T-helper 2 cell treated with Interferon-gamma antibody and Interleukin-4, amounts not matched to agents 100 ng/mL and 5 ng/mL, for 36 hours (primary cell): ENCODE measurements around the gene ZNF841. TPM values are rescaled to one million over a fixed set of nuclear protein-coding genes. Genes with fewer than 3 reads are reported as not detected.
"Not testable (repeated sequence)": the region's sequence is repeated elsewhere in the genome, so short reads cannot be mapped to it uniquely, and the experiment has no call there.

Experiments used
- intact Hi-C: fragments of 100-400 bp; cut with micrococcal nuclease; formaldehyde crosslinking; loops from one replicate; pipeline ENCODE4 v1.15.1; 2023
- total RNA-seq: library from RNA; stranded (reverse); gene quantifications from 2 replicates; pipeline ENCODE4 v1.2.3, GENCODE V29; 2022

ZNF841 gene
- total RNA-seq, 1 donor from 2014 or later = 22.9 TPM

DNA sequence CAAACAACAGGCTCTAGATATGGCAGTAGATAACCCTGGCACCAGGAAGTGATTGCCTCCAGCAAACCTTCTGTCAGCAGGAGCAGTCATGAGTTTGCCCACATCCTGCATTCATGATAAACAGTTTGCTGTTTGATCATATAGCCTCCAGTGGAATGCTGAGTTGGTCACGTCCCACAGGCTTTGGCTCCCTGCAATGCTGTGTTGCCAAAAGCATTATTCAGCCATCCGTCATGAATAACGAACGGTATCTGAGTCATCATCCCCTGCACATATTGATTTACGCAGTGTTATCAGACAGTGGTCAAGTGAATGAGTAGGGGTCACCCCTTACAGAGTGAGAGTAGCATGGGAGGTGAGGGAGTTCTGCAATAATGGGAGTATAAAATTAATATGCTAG is 25.1 kb downstream of the ZNF841 start:
- intact Hi-C loops = no loop called here

DNA sequence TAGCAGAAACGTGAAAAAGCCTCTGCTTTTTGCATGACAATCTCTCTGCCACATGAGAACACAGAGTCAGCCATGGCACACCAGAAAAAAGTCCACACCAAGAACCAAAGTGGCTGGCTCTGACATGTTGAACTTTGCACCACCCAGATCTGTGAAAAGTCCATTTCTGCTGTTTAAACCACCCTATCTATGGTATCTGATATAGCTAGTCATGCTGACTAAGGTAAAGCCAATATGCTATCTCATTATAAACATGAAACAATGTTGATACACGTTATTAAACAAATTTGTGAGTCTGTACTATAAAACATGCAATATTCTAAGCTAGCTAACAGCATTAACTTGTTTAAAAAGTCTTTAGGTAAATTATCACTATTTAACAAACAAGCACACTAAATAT is 25.9 kb downstream of the ZNF841 start:
- intact Hi-C loops = no loop called here

DNA sequence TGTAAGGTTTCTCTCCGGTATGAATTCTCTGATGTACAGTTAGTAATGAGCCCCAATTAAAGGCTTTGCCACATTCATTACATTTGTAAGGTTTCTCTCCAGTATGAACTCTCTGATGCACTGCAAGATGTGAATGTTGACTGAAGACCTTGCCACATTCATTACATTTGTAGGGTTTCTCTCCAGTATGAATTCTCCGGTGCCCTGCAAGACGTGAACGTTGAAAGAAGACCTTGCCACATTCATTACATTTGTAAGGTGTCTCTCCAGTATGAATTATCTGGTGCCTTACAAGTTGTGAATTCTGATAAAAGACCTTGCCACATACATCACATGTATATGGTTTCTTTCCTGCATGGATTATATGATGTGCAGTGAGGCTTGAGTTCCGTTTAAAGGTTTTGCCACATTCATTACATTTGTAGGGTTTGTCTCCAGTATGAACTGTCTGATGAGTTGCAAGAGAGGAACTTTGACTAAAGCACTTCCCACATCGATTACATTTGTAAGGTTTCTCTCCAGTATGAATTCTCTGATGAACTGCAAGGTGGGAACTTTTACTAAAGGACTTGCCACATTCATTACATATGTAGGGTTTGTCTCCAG is 29.2 kb downstream of the ZNF841 start:
- intact Hi-C loops = no loop called here

DNA sequence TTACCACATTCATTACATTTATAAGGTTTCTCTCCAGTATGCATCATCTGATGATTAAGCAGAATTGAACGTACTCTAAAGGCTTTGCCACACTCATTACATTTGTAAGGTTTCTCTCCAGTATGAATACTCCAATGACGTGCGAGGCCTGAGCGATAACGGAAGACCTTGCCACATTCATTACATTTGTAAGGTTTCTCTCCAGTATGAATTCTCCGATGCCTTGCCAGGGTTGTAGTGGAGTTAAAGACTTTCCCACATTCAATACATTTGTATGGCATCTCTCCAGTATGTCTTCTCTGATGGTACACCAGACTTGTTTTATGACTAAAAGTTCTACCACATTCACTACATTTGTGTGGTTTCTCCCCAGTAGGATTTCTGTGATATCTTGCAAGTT is 30.2 kb downstream of the ZNF841 start:
- intact Hi-C loops = no loop called here

DNA sequence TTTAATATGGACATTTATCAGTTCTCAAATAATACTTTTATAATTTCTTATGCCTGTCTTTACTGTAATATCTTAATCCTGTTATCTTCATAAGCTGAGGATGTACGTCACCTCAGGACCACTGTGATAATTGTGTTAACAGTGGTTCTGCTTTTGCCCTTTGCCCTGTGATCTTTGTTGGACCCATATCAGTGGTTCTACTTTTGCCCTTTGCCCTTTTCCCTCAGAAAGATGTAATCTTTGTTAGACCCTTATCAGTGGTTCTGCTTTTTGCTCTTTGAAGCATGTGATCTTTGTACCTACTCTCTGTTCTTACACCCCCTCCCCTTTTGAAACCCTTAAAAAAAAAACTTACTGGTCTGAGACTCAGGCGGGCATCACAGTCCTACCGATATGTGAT is 39.1 kb downstream of the ZNF841 start:
- intact Hi-C loops = not testable (repeated sequence)

DNA sequence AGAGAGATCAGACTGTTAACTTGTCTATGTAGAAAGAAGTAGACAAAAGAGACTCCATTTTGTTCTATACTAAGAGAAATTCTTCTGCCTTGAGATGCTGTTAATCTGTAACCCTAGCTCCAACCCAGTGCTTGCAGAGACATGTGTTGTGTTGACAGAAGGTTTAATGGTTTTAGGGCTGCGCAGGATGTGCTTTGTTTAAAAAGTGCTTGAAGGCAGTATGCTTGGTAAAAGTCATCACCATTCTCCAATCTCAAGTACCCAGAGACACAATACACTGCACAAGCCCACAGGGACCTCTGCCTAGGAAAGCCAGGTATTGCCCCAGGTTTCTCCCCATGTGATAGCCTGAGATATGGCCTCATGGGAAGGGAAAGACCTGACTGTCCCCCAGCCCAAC is 43.8 kb downstream of the ZNF841 start:
- intact Hi-C loops = not testable (repeated sequence)

DNA sequence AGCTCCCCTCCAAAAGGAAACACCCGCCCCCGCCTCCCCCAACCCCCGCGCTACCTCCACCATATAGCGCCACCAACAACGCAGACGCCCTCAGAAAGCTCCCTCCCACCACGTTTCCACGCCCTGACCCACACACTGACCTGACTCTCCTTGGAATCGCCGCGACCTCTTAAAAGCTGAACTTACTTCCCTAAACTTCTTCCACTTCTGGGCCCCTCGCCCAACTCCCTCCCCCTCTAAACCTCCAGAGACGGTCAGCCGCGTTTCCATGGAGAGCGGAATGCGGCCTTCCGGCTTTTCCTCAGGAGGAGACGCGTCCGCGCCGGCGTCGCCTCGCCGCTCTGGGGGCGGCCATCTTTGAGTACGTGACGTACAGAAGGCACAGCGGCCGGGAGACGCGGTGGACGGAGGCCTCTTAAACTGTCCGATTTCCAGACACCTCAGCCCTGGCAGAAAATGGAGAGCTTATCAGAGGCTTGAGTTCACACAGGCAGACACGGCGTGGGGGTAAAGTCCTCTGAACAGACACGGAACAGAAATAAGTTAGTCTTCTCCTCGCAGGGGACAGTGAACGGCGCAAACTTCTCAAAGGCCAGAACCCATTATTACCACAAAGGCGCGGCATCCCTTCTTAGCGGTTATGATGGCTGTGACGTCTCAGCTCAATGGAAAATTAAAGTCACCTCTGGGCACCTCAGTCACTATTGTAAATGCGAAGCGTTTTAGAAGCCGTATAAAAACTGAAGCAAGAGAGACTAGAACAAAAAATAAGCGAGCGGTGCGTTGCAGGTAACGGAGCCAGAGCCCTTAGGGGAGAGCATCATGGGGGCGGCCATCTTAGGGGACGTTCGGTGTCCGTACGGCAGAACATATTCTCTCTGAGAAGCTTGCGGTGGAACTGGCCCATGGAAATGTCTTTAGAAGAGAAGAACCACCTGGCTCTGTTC is 46.7 kb downstream of the ZNF841 start, which contains the start of gene ZNF432:
Gene ZNF432 (minus strand): TSS at position 284 of the 947 bp plus-strand sequence. CDS start 1,970 bp downstream, outside the sequence.
- intact Hi-C loops = loop anchor here (1.0 to 2.0 kb wide), 7 partner anchors 21 to 1054 kb away; partner anchors contain the start of genes ZNF160, ZNF350, ZNF613 and ZNF614

DNA sequence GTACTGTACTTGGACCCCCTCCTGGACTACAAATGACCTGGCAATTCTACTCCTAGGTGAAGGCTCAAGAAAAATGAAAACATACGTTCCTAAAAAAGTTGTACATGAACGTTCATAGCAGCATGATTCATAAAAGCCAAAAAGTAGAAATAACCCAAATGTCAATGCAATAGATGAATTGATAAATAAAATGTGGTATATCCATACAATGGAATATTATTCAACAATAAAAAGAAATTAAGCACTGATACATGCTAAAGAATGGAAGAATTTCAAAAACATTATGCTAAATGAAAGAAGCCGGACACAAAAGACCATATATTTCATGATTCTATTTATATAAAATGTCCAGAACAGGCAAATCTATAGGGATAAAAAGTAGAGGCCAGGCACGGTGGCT is 56.4 kb downstream of the ZNF841 start:
- intact Hi-C loops = no loop called here

DNA sequence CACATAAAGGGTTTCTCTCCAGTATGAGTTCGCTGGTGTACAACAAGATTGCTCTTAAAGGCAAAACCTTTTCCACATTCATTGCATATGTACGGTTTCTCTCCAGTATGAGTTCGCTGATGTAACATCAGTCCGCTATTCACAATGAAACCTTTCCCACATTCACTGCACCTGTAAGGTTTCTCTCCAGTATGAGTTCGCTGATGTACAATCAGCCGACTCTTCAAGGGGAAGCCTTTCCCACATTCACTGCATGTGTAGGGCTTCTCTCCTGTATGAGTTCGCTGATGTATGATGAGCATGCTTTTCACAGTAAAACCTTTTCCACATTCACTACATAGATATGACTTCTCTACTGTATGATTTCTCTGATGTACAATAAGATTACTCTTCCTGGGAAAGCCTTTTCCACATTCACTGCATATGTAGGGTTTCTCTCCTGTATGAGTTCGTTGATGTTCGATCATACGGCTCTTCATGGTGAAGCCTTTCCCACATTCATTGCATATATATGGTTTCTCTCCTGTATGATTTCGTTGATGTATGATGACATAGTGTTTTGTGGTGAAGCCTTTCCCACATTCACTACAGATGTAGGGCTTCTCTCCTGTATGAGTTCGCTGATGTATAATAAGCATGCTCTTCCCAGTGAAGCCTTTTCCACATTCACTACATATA is 61.4 kb downstream of the ZNF841 start:
- intact Hi-C loops = no loop called here

DNA sequence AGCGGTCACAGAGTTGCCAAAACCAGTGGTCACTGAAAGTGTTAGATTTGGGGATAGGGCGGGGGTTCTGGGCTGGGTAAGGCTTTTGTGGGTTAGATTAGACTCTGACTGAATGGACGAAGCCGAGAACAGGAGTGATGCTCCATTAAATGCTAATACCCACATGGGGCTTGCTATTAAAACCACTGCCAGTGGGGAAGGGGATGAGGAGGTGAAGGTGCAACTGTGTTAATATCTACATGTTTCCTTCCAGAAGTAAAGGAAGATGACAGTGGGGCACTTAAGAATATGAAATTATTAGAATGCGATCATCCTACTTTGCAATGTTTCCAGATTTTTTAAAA is 66.8 kb downstream of the ZNF841 start:
- intact Hi-C loops = loop anchor here (1.0 to 5.0 kb wide), 5 partner anchors 20 to 164 kb away; partner anchors contain the start of genes PPP2R1A, ZNF350, ZNF613 and ZNF615

DNA sequence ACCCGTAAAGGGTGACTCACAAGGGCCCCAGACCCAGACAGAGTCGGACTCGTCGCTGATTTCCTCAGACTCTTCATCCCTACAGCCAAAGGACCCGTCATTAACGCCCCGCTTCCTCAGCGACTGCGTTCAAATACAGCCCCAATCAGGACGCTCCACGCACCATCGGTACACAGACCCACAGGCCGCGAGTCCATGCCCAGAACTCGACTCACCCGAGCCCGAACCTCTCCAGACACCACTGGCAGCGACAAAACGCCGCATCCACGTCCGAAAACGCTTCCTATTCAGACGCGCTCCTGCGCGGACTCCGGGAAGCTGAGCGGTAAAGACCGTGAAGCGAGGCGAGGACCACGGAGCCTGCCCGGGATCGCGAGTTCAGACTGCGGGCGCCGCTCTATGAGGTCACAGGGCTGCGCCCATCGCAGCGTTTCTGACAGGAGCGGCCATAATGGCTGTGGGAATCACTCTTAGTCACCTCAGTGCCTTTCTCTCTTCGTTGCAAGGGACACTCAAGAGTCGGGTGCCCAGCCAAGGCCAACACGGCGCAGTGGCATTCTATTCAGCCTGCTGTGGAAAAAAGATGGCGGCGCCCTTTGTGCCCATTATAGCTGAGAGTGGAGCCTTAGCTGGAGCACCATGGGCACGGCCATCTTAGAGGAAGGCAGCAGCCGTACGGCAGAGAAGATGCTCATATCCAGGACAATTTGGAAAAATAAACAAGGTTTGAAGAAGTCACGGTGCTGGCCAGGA is 67.4 kb downstream of the ZNF841 start, which contains the start of gene ZNF614:
Gene ZNF614 (minus strand): TSS at position 353 of the 753 bp plus-strand sequence. CDS start 2,634 bp downstream, outside the sequence.
- intact Hi-C loops = loop anchor here (1.0 to 5.0 kb wide), 5 partner anchors 20 to 164 kb away; partner anchors contain the start of genes PPP2R1A, ZNF350, ZNF613 and ZNF615

DNA sequence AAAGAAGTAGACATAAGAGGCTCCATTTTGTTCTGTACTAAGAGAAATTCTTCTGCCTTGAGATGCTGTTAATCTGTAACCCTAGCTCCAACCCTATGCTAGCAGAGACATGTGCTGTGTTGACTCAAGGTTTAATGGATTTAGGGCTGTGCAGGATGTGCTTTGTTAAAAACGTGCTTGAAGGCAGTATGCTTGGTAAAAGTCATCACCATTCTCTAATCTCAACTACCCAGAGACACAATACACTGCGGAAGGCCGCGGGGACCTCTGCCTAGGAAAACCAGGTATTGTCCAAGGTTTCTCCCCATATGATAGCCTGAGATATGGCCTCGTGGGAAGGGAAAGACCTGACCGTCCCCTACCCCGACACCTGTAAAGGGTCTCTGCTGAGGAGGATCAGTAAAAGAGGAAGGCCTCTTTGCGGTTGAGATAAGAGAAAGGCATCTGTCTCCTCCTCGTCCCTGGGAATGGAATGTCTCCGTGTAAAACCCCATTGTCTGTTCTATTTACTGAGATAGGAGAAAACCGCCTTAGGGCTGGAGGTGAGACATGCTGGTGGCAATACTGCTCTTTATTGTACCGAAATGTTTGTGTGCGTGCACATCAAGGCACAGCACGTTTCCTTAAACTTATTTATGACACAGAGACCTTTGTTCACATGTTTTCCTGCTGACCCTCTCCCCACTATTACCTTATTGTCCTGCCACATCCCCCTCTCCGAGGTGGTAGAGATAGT is 69.1 kb downstream of the ZNF841 start:
- intact Hi-C loops = loop anchor here (5.0 kb wide), 1 partner anchor 166 kb away; the partner anchor contains the start of gene PPP2R1A

DNA sequence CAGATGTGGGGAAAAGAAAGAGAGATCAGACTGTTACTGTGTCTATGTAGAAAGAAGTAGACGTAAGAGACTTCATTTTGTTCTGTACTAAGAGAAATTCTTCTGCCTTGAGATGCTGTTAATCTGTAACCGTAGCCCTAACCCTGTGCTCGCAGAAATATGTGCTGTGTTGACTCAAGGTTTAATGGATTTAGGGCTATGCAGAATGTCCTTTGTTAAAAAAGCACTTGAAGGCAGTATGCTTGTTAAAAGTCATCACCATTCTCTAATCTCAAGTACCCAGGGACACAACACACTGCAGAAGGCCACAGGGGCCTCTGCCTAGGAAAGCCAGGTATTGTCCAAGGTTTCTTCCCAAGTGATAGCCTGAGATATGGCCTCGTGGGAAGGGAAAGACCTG is 71.1 kb downstream of the ZNF841 start:
- intact Hi-C loops = not testable (repeated sequence)

DNA sequence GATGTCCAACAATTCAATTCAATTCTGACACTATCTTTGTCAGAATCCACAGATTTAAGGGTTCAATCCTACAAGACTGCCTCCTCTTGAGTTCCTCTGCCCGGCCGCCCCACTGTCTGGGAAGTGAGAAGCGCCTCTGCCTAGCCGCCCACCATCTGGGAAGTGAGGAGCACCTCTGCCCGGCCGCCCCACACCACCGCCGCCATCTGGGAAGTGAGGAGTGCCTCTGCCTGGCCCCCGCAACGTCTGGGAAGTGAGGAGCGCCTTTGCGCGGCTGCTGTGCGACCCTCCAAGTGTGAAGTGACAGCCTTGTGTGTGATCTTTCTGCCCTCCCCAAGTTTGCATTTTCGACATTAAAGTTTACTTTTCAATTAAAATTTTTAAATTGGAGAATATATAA is 73.4 kb downstream of the ZNF841 start:
- intact Hi-C loops = no loop called here

DNA sequence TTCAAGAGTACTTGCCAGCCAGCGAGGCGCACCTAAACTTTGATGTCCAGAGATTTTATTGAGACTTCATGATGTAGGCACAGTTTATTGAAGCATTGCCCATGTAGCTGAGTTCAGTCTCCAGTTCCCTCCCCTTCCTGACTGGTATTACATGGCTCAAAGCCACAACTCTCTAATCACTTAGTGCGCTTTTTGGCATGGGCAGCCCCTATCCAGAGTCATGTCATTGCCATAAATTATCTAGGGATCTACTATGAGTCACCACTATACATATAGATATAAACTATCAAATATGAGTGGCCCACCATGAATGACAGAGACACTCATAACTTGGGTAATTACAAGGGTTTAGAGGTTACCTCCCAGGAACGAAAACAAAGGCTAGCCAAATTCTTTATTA is 75.1 kb downstream of the ZNF841 start:
- intact Hi-C loops = no loop called here

Other genes with a start within 250 kb of the ZNF841 start
- gene ZNF577, start 207.8 kb downstream of the ZNF841 start, total RNA-seq = 7.5 and 8.4 TPM in 2 replicates
- 13.0 and 13.5 TPM in 2 replicates for gene ZNF649, start 190.7 kb downstream of the ZNF841 start, total RNA-seq
- gene ZNF613, start 168.3 kb downstream of the ZNF841 start, total RNA-seq = 4.3 and 5.0 TPM in 2 replicates
- gene ZNF350, start 108.9 kb downstream of the ZNF841 start, total RNA-seq = 10.1 and 13.2 TPM in 2 replicates
- 7.5 and 7.9 TPM in 2 replicates for gene ZNF615, start 87.6 kb downstream of the ZNF841 start, total RNA-seq
- 7.7 and 8.7 TPM in 2 replicates for gene ZNF614, start 67.4 kb downstream of the ZNF841 start, total RNA-seq
- gene ZNF432, start 46.9 kb downstream of the ZNF841 start, total RNA-seq = 12.7 and 12.9 TPM in 2 replicates
- gene ZNF616, start 44.2 kb upstream of the ZNF841 start, total RNA-seq = 5.6 and 5.7 TPM in 2 replicates
- 12.0 and 15.2 TPM in 2 replicates for gene ZNF836, start 75.9 kb upstream of the ZNF841 start, total RNA-seq
- gene PPP2R1A, start 94.3 kb upstream of the ZNF841 start, total RNA-seq = 212 and 222 TPM in 2 replicates
- gene ZNF766, start 173.8 kb upstream of the ZNF841 start, total RNA-seq = 17.8 and 19.0 TPM in 2 replicates
- gene ZNF480, start 201.4 kb upstream of the ZNF841 start, total RNA-seq = 15.0 and 16.5 TPM in 2 replicates
- 0.59 and 1.0 TPM in 2 replicates for gene ZNF610, start 240.5 kb upstream of the ZNF841 start, total RNA-seq